HCT116 (cell line): ENCODE results near the gene COQ10A.

ENCODE experiments used
- CTCF ChIP-seq, 3 experiments: fragments of 200-600 bp in 1 of 3; sonication (generic) in 1 of 3; IDR thresholded peaks in 2 of 3; conservative IDR thresholded peaks in 1 of 3; 2 replicates each; pipeline ENCODE4 v1.5.1; 2012 to 2017; ENCODE audit warnings: low read depth in 2 of 3, low read length in 2 of 3, antibody characterized with exemption in 1 of 3, borderline replicate concordance in 1 of 3, control low read depth in 1 of 3, mild to moderate bottlenecking in 1 of 3, mixed read lengths in 1 of 3, mixed run types in 1 of 3, moderate library complexity in 1 of 3; ENCODE audit not compliant: insufficient read depth in 1 of 3
- EZH2 ChIP-seq: fragments of 200-600 bp; sonication (generic); IDR thresholded peaks from 2 replicates; pipeline ENCODE4 v1.6.1; 2017; ENCODE audit warnings: antibody characterized with exemption, mixed run types
- FOSL1 ChIP-seq: IDR thresholded peaks from 2 replicates; pipeline ENCODE4 v1.6.1; 2012; ENCODE audit warnings: low read depth
- JUND ChIP-seq: IDR thresholded peaks from 2 replicates; pipeline ENCODE4 v1.6.1; 2012
- MAX ChIP-seq: IDR thresholded peaks from 2 replicates; pipeline ENCODE4 v1.6.1; 2012
- POLR2A ChIP-seq: IDR thresholded peaks from 2 replicates; pipeline ENCODE4 v1.7.0; 2011; ENCODE audit warnings: borderline replicate concordance; ENCODE audit not compliant: insufficient read depth, insufficient read length; ENCODE audit errors: extremely low read depth
- POLR2AphosphoS5 ChIP-seq: IDR thresholded peaks from 2 replicates; pipeline ENCODE4 v1.6.1; 2011; ENCODE audit warnings: mild to moderate bottlenecking, low read depth, low read length, moderate library complexity
- REST ChIP-seq: IDR thresholded peaks from 2 replicates; pipeline ENCODE4 v1.6.1; 2012; ENCODE audit warnings: low read depth
- SIN3A ChIP-seq: IDR thresholded peaks from 2 replicates; pipeline ENCODE4 v1.6.1; 2012; ENCODE audit warnings: low read depth
- ZNF274 ChIP-seq: fragments of 200-500 bp; sonication (Bioruptor generic); IDR thresholded peaks from 2 replicates; pipeline ENCODE4 v1.6.1; 2014; ENCODE audit warnings: mild to moderate bottlenecking, low read depth, low read length, inconsistent platforms

GRCh38 chr12:56236985-56237384 lies 29.8 kb upstream of the COQ10A start:
- TF ChIP-seq CTCF (IDR thresholded peaks at IDR 0.05 in 2 of 3, conservative IDR thresholded peaks at IDR 0.05 in 1 of 3; ENCODE audit: borderline replicate concordance in 1 of 3, insufficient read depth in 1 of 3, low read depth in 2 of 3, low read length in 2 of 3) (no peak), POLR2A (no peak), REST (no peak), EZH2 (no peak), SIN3A (no peak), FOSL1 (no peak), MAX (no peak), JUND (no peak), ZNF274 (no peak), POLR2AphosphoS5 (no peak)
